PC-3 (cell line): Measurements from ENCODE around the gene PODN. TPM values are rescaled to one million over a fixed set of nuclear protein-coding genes. Genes with fewer than 3 reads are reported as not detected.

ENCODE experiments used
- ATAC-seq: fragments of 200-7000 bp; cut with Tn5 transposase; 2 replicates; pipeline ENCODE4 v1.9.1; 2020; ENCODE audit warnings: mild to moderate bottlenecking, moderate library complexity
- BruUV-seq: library from RNA; stranded (reverse); fragments of 400-500 nt; replicated peaks from 2 replicates; lab custom pipeline; 2021; lab: Mats Ljungman, UMichigan
- CTCF ChIA-PET: fragments of 300-600 bp; sonication (Branson Sonifier 250); formaldehyde crosslinking; loops from one replicate; lab custom pipeline; 2022; ENCODE audit warnings: antibody characterized with exemption; lab: Charles Lee
- POLR2A ChIA-PET: fragments of 300-600 bp; sonication (Branson Sonifier 250); formaldehyde crosslinking; loops from one replicate; lab custom pipeline; 2022; ENCODE audit warnings: antibody characterized with exemption; ENCODE audit not compliant: unreplicated experiment; lab: Charles Lee
- DNase-seq: peaks from one replicate; pipeline ENCODE4 v3.0.0-alpha.2; 2015
- H2AFZ ChIP-seq: fragments of 300-600 bp; sonication (generic); 2 replicates; pipeline ENCODE4 v1.6.0; 2016; ENCODE audit warnings: antibody characterized with exemption, low read length
- H3F3A ChIP-seq: fragments of 300-600 bp; sonication (generic); one replicate; pipeline ENCODE4 v1.6.0; 2017; ENCODE audit warnings: antibody characterized with exemption, low read length, control low read depth, mild to moderate bottlenecking; ENCODE audit not compliant: unreplicated experiment
- H3K27ac ChIP-seq: fragments of 300-600 bp; sonication (generic); 2 replicates; pipeline ENCODE4 v1.5.1; 2016; ENCODE audit warnings: mild to moderate bottlenecking, low read length
- H3K27me3 ChIP-seq: fragments of 300-600 bp; sonication (generic); 2 replicates; pipeline ENCODE4 v1.6.1; 2016; ENCODE audit warnings: low read length, mixed read lengths
- H3K36me3 ChIP-seq: fragments of 300-600 bp; sonication (generic); 2 replicates; pipeline ENCODE4 v1.6.1; 2016; ENCODE audit warnings: low read depth, mixed run types, low read length, mixed read lengths
- H3K4me1 ChIP-seq: fragments of 300-600 bp; sonication (generic); 2 replicates; pipeline ENCODE4 v1.5.1; 2016; ENCODE audit warnings: low read length; ENCODE audit not compliant: insufficient read depth
- H3K4me2 ChIP-seq: fragments of 300-600 bp; sonication (generic); 2 replicates; pipeline ENCODE4 v1.6.0; 2016; ENCODE audit warnings: low read length
- H3K4me3 ChIP-seq: fragments of 300-600 bp; sonication (generic); 2 replicates; pipeline ENCODE4 v1.5.1; 2016; ENCODE audit warnings: mild to moderate bottlenecking, low read length, mixed read lengths
- H3K79me2 ChIP-seq: fragments of 300-600 bp; sonication (generic); 2 replicates; pipeline ENCODE4 v1.6.1; 2017; ENCODE audit warnings: low read length, mixed read lengths
- H3K9ac ChIP-seq: fragments of 300-600 bp; sonication (generic); 2 replicates; pipeline ENCODE4 v1.6.0; 2016; ENCODE audit warnings: mild to moderate bottlenecking, low read length
- H3K9me2 ChIP-seq: fragments of 300-600 bp; sonication (generic); replicated peaks from 2 replicates; pipeline ENCODE4 v1.6.1; 2016; ENCODE audit warnings: mixed run types, low read length, mixed read lengths
- H3K9me3 ChIP-seq: fragments of 300-600 bp; sonication (generic); 2 replicates; pipeline ENCODE4 v1.6.1; 2016; ENCODE audit warnings: low read length, mixed read lengths
- H4K20me1 ChIP-seq: fragments of 300-600 bp; sonication (generic); 2 replicates; pipeline ENCODE4 v1.6.1; 2016; ENCODE audit warnings: low read length, mixed read lengths
- CTCF ChIP-seq: fragments of 300-600 bp; sonication (generic); conservative IDR thresholded peaks from 2 replicates; pipeline ENCODE4 v1.5.1; 2017; ENCODE audit warnings: antibody characterized with exemption, low read depth, mild to moderate bottlenecking, low read length
- EZH2 ChIP-seq: fragments of 300-600 bp; sonication (generic); IDR thresholded peaks from one replicate; pipeline ENCODE4 v1.6.1; 2017; ENCODE audit warnings: antibody characterized with exemption, mild to moderate bottlenecking, low read length; ENCODE audit not compliant: unreplicated experiment
- EZH2phosphoT487 ChIP-seq: fragments of 300-600 bp; sonication (generic); IDR thresholded peaks from 2 replicates; pipeline ENCODE4 v1.6.1; 2018; ENCODE audit warnings: mild to moderate bottlenecking, antibody characterized with exemption, low read length, borderline replicate concordance
- intact Hi-C: fragments of 100-400 bp; cut with micrococcal nuclease; formaldehyde crosslinking; loops from 2 replicates; pipeline ENCODE4 v1.9.0; 2023
- total RNA-seq: library from RNA; depleted of rRNA; stranded (reverse); fragments of >200 nt; gene quantifications from 2 replicates; pipeline ENCODE4 v1.2.3, GENCODE V29; 2014

The PODN gene
- total RNA-seq, 1 experiment from 2014 or later = not detected

- H3K9me3 ChIP-seq = no peaks in the 10 kb centered on the region
- POLR2A ChIA-PET = no interaction called here
- no peak overlapping the region for H2AFZ ChIP-seq
- H3K27ac ChIP-seq = peak overlapping the region; percentile 96; the same call in 1 of the 2 replicates
- no peaks in the 10 kb centered on the region for H3K36me3 ChIP-seq
- CTCF ChIA-PET = no interaction called here
- H3K9ac ChIP-seq = no peak overlapping the region
- peaks cover 39% of the 10 kb centered on the region for H3K4me1 ChIP-seq
- no peak for TF ChIP-seq EZH2
- TF ChIP-seq CTCF = no peak
- no peak for TF ChIP-seq EZH2phosphoT487
- H3K27me3 ChIP-seq = no peaks in the 10 kb centered on the region
- no TSS peak for BruUV-seq
- no peaks in the 10 kb centered on the region for H3K79me2 ChIP-seq
- no peak overlapping the region for H3K4me3 ChIP-seq
- no peak overlapping the region for H3K4me2 ChIP-seq
- DNase-seq (peak; percentile 8), ATAC-seq (no peak)
- peaks cover 8% of the 10 kb centered on the region for H3F3A ChIP-seq
- no peaks in the 10 kb centered on the region for H4K20me1 ChIP-seq
- intact Hi-C loops = no loop called here
- no peaks in the 10 kb centered on the region for H3K9me2 ChIP-seq
Measured at GRCh38 chr1:53112861-53113260, 50.8 kb downstream of the PODN start.

GRCh38 chr1:53114090-53114489 lies 52.1 kb downstream of the PODN start:
- no peak for ATAC-seq
- no peaks in the 10 kb centered on the region for H3F3A ChIP-seq
- H3K9me3 ChIP-seq = no peaks in the 10 kb centered on the region
- CTCF ChIA-PET = no interaction called here
- H3K27me3 ChIP-seq = no peaks in the 10 kb centered on the region
- H3K36me3 ChIP-seq = no peaks in the 10 kb centered on the region
- no peaks in the 10 kb centered on the region for H3K79me2 ChIP-seq
- no peaks in the 10 kb centered on the region for H3K9me2 ChIP-seq
- POLR2A ChIA-PET = no interaction called here
- intact Hi-C loops = no loop called here
- no peak overlapping the region for H2AFZ ChIP-seq
- peaks cover 27% of the 10 kb centered on the region for H3K4me1 ChIP-seq
- H3K4me3 ChIP-seq = no peak overlapping the region
- no peak overlapping the region for H3K4me2 ChIP-seq
- TF ChIP-seq EZH2phosphoT487 (no peak), CTCF (no peak), EZH2 (no peak)
- H4K20me1 ChIP-seq = no peaks in the 10 kb centered on the region
- H3K9ac ChIP-seq = no peak overlapping the region
- no peak overlapping the region for H3K27ac ChIP-seq
- no peak for DNase-seq
- no TSS peak for BruUV-seq

GRCh38 chr1:53114581-53115400 lies 52.8 kb downstream of the PODN start:
- ATAC-seq = no peak
- Histone ChIP-seq H3K79me2 (no peaks in the 10 kb centered on the region), H3K27ac (no peak overlapping the region), H3K4me2 (no peak overlapping the region), H2AFZ (no peak overlapping the region), H3K4me3 (no peak overlapping the region), H3F3A (no peaks in the 10 kb centered on the region), H3K9ac (no peak overlapping the region), H4K20me1 (no peaks in the 10 kb centered on the region), H3K36me3 (no peaks in the 10 kb centered on the region), H3K27me3 (no peaks in the 10 kb centered on the region), H3K9me3 (no peaks in the 10 kb centered on the region), H3K9me2 (no peaks in the 10 kb centered on the region), H3K4me1 (peaks cover 20% of the 10 kb centered on the region)
- DNase-seq = no peak
- no TSS peak for BruUV-seq
- intact Hi-C loops = no loop called here
- ChIA-PET POLR2A (no interaction called here), CTCF (no interaction called here)
- TF ChIP-seq EZH2phosphoT487 = no peak
- no peak for TF ChIP-seq EZH2
- TF ChIP-seq CTCF = no peak
